VCaP (cell line): ENCODE results near the gene SEMA3A.

Experiments
- H3K27ac ChIP-seq: fragments of 450-650 bp; 2 replicates; pipeline ENCODE4 v1.5.1; 2017
- TF ChIP-seq, protein P1 (sequence below): fragments of 450-650 bp; conservative IDR thresholded peaks from 2 replicates; pipeline ENCODE4 v1.5.1; 2017; ENCODE audit warnings: mild to moderate bottlenecking, moderate library complexity

SEMA3A gene

DNA sequence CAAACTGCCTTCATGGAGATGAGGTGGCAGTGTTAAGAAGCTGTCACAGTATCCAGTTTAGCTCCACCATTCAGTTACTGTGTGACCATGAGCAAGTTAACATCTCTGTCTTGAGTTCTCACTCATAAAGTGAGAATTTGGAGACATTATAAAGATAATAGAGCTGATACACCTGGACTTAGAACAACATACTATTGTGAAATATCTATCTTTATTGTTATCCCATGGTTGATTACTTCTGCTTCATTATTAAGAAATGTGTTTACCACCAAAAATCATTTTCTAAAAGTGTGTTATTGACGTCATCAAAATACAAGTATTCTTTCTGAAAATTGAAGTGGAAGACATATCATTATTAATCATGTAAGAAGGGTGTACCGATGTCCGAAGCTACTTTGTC, 166.9 kb downstream of the SEMA3A start:
- TF ChIP-seq, protein P1, sequence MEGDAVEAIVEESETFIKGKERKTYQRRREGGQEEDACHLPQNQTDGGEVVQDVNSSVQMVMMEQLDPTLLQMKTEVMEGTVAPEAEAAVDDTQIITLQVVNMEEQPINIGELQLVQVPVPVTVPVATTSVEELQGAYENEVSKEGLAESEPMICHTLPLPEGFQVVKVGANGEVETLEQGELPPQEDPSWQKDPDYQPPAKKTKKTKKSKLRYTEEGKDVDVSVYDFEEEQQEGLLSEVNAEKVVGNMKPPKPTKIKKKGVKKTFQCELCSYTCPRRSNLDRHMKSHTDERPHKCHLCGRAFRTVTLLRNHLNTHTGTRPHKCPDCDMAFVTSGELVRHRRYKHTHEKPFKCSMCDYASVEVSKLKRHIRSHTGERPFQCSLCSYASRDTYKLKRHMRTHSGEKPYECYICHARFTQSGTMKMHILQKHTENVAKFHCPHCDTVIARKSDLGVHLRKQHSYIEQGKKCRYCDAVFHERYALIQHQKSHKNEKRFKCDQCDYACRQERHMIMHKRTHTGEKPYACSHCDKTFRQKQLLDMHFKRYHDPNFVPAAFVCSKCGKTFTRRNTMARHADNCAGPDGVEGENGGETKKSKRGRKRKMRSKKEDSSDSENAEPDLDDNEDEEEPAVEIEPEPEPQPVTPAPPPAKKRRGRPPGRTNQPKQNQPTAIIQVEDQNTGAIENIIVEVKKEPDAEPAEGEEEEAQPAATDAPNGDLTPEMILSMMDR: no peak
- H3K27ac ChIP-seq: no peak overlapping the region

- TF ChIP-seq, protein P1: no peak
- no peak overlapping the region for H3K27ac ChIP-seq
Observed at GRCh38 chr7:84025332-84025927, 169.2 kb downstream of the SEMA3A start.

DNA sequence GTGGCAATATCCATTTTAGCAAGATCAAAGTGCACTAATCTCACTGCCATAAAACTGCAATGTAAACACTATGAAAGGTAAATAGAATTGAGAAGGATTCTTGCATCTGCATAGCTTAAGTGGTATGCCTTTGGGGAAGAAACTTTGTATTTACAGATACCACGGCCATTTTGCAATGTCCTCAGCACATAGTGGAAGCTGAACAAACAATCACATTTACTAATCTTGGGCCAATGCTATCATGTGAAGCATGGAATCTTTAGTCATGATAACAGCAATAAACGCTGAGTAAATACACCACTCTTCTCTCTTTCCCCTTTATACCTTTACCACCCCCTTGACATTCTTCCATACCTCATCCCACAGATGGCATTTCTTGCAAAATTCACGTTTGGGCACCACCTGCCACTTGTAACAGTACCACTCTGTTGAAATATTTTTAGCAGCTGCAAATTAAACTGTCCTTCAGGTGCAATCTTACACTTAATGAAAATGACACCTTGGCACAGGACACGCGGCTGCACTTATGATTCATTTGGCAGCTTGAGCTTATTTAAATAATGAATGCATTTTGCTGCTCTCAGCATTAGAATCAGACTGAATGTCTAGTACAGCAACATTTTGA, 171.8 kb downstream of the SEMA3A start:
- no peak overlapping the region for H3K27ac ChIP-seq
- TF ChIP-seq, protein P1: no peak

GRCh38 chr7:84022009-84022408, 172.6 kb downstream of the SEMA3A start:
- no peak overlapping the region for H3K27ac ChIP-seq
- TF ChIP-seq, protein P1: no peak

DNA sequence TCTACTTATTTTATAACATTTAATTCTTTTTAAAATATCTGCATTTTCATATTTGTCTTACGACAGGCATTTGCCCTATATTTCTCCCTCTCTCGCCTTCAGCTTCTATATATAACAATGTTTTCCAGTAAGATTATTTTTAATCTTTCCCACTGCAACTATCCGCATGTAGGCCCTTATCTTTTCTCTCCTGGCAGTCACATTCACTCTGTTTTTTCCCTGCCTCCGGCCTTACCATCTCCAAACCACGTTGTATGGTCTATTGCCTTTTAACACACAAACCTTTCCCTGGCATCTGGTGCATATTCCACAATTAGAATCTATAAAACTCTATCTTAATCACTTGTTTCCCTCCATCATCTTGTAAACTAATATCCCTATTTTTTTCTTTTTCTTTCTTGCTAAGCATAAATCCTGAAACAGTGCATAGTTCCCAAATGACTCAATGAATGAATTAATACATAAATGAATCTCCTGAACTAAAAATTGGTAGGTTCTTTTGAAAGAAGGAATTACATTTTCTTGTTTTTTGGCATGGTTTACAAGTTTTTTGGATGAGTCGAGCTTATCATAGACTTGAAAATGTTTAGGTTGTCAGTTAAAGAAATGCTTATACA, 173.2 kb downstream of the SEMA3A start:
- H3K27ac ChIP-seq: no peak overlapping the region
- TF ChIP-seq, protein P1: no peak

DNA sequence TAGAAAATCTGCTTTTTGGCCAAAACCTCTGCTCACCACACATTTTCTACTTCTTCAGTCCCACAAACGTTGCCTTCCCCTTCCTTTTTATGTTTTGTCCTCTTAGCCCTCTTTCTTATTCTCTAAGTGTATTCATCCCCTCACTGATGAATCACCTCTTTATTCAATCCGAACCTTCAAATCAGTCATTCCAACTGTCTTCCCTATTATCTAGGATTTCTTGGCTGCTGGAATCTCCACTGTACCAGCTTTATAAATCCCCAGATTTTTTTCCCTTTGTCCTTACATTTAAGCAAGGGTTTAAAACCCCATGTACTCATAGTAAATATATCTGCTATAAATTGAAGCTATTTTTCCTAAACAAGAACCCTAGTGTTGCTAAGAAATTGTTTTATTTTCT, 176.9 kb downstream of the SEMA3A start:
- no peak overlapping the region for H3K27ac ChIP-seq
- TF ChIP-seq, protein P1: no peak

GRCh38 chr7:84013616-84014240, 180.9 kb downstream of the SEMA3A start:
- H3K27ac ChIP-seq: no peak overlapping the region
- TF ChIP-seq, protein P1: no peak
